ENCODE data around the gene TP53RK.

The TP53RK gene

GRCh38 chr20:46644733-46645132 lies 44.5 kb downstream of the TP53RK start:
- no peak for TF ChIP-seq CTCF (IDR thresholded peaks at IDR 0.05; ENCODE audit: unreplicated experiment in 3 of 3)
- H3K4me1 Mint-ChIP-seq, result peaks cover 18% of the 10 kb centered on the region

GRCh38 chr20:46644160-46644559 lies 45.1 kb downstream of the TP53RK start:
- H3K36me3 Mint-ChIP-seq (ENCODE audit: low read depth), result no peaks in the 10 kb centered on the region
- peaks cover 18% of the 10 kb centered on the region for H3K4me1 Mint-ChIP-seq
- H3K27ac Mint-ChIP-seq, result no peak overlapping the region
- H3K9me3 Mint-ChIP-seq, result no peaks in the 10 kb centered on the region
- TF ChIP-seq CTCF (IDR thresholded peaks at IDR 0.05; ENCODE audit: unreplicated experiment in 3 of 3), result no peak
- no peak overlapping the region for H3K4me3 Mint-ChIP-seq
- H3K27me3 Mint-ChIP-seq (ENCODE audit: low read depth), result no peaks in the 10 kb centered on the region

More at GRCh38 chr20:46644733-46645132, 44.5 kb downstream of the TP53RK start:
- Mint-ChIP-seq H3K36me3 (ENCODE audit: low read depth) (no peaks in the 10 kb centered on the region), H3K27ac (no peak overlapping the region), H3K4me3 (no peak overlapping the region), H3K27me3 (ENCODE audit: low read depth) (no peaks in the 10 kb centered on the region), H3K9me3 (no peaks in the 10 kb centered on the region)

- no peaks in the 10 kb centered on the region for H3K27me3 Mint-ChIP-seq (ENCODE audit: low read depth)
- peaks cover 11% of the 10 kb centered on the region for H3K4me1 Mint-ChIP-seq
- no peak overlapping the region for H3K27ac Mint-ChIP-seq
- TF ChIP-seq CTCF (IDR thresholded peaks at IDR 0.05; ENCODE audit: unreplicated experiment in 3 of 3), result no peak
- H3K36me3 Mint-ChIP-seq (ENCODE audit: low read depth), result no peaks in the 10 kb centered on the region
- no peaks in the 10 kb centered on the region for H3K9me3 Mint-ChIP-seq
- H3K4me3 Mint-ChIP-seq, result no peak overlapping the region
These were observed 46.3 kb downstream of the TP53RK start for GRCh38 chr20:46642969-46643343.

GRCh38 chr20:46642265-46642968 lies 46.8 kb downstream of the TP53RK start:
- H3K27ac Mint-ChIP-seq, result no peak overlapping the region
- no peaks in the 10 kb centered on the region for H3K9me3 Mint-ChIP-seq
- no peak for TF ChIP-seq CTCF (IDR thresholded peaks at IDR 0.05; ENCODE audit: unreplicated experiment in 3 of 3)
- peaks cover 5% of the 10 kb centered on the region for H3K4me1 Mint-ChIP-seq
- H3K36me3 Mint-ChIP-seq (ENCODE audit: low read depth), result no peaks in the 10 kb centered on the region
- no peaks in the 10 kb centered on the region for H3K27me3 Mint-ChIP-seq (ENCODE audit: low read depth)
- H3K4me3 Mint-ChIP-seq, result no peak overlapping the region

- no peaks in the 10 kb centered on the region for H3K27me3 Mint-ChIP-seq (ENCODE audit: low read depth)
These were observed 47.8 kb downstream of the TP53RK start for GRCh38 chr20:46641424-46641823.

More at GRCh38 chr20:46641424-46641823, 47.8 kb downstream of the TP53RK start:
- Mint-ChIP-seq H3K9me3 (no peaks in the 10 kb centered on the region), H3K27ac (no peak overlapping the region), H3K36me3 (ENCODE audit: low read depth) (no peaks in the 10 kb centered on the region), H3K4me1 (no peaks in the 10 kb centered on the region), H3K4me3 (no peak overlapping the region)
- no peak for TF ChIP-seq CTCF (IDR thresholded peaks at IDR 0.05; ENCODE audit: unreplicated experiment in 3 of 3)
